Esophagus muscularis mucosa (tissue), 4 donors: Measurements from ENCODE around the gene TMEM53.

Experiments used
- CTCF ChIP-seq, 3 experiments: fragments of 200-600 bp in 2 of 3; fragments of 450-650 bp in 1 of 3; sonication (generic) in 2 of 3; IDR thresholded peaks; one replicate each; pipeline ENCODE4 v1.5.1; 2017 to 2019; ENCODE audit warnings: antibody characterized with exemption in 3 of 3, mild to moderate bottlenecking in 2 of 3, moderate library complexity in 1 of 3
- EP300 ChIP-seq: sonication (generic); formaldehyde crosslinking; IDR thresholded peaks from one replicate; pipeline ENCODE4 v1.6.1; 2017; ENCODE audit warnings: antibody characterized with exemption
- POLR2A ChIP-seq: fragments of 450-650 bp; IDR thresholded peaks from one replicate; pipeline ENCODE4 v1.6.1; 2017; ENCODE audit warnings: antibody characterized with exemption, moderate library complexity, mild to moderate bottlenecking, low read depth
- POLR2AphosphoS5 ChIP-seq, 2 donors: sonication (generic); formaldehyde crosslinking; IDR thresholded peaks; one replicate each; pipeline ENCODE4 v1.6.1; 2017; ENCODE audit warnings: antibody characterized with exemption in 2 of 2

- no peak for TF ChIP-seq POLR2A
- TF ChIP-seq CTCF (IDR thresholded peaks at IDR 0.05) = no peak
- no peak for TF ChIP-seq EP300
- TF ChIP-seq POLR2AphosphoS5 (IDR thresholded peaks at IDR 0.05) = no peak
These were observed 60.3 kb downstream of the TMEM53 start for GRCh38 chr1:44613941-44614340.
